NCI-H82 treated with DMSO at 0.1 percent for 48 hours (cell line): ENCODE results near the gene MB.
A peak's percentile ranks its signal among the peaks of the same experiment; 100 is the strongest.

Experiments
- DNase-seq: peaks from one replicate; lab custom pipeline; 2025; ENCODE audit not compliant: unreplicated experiment; lab: John Stamatoyannopoulos, UW

MB gene

GRCh38 chr22:35597692-35598395 is 19.3 kb downstream of the MB start:
- DNase-seq, result no peak

- DNase-seq, result no peak
Observed at GRCh38 chr22:35596821-35597220, 20.3 kb downstream of the MB start.

GRCh38 chr22:35594686-35595085 is 22.4 kb downstream of the MB start:
- no peak for DNase-seq

- DNase-seq, result no peak
Observed at GRCh38 chr22:35593891-35594470, 23.1 kb downstream of the MB start.

GRCh38 chr22:35593071-35593890 is 23.8 kb downstream of the MB start:
- no peak for DNase-seq

GRCh38 chr22:35592418-35592967 is 24.6 kb downstream of the MB start:
- no peak for DNase-seq

GRCh38 chr22:35591714-35592417 is 25.3 kb downstream of the MB start:
- DNase-seq, result no peak

- DNase-seq, result no peak
Observed at GRCh38 chr22:35590634-35591295, 26.4 kb downstream of the MB start.

- no peak for DNase-seq
Observed at GRCh38 chr22:35589756-35590093, 27.4 kb downstream of the MB start.

GRCh38 chr22:35589071-35589755 is 27.9 kb downstream of the MB start:
- DNase-seq, result no peak

GRCh38 chr22:35587896-35588295 is 29.2 kb downstream of the MB start:
- DNase-seq, result no peak

- DNase-seq, result no peak
Observed at GRCh38 chr22:35587447-35587870, 29.7 kb downstream of the MB start.

- DNase-seq, result no peak
Observed at GRCh38 chr22:35586771-35587170, 30.4 kb downstream of the MB start.

- peak; percentile 19 for DNase-seq
Observed at GRCh38 chr22:35582861-35583670, 34.1 kb downstream of the MB start.

- no peak for DNase-seq
Observed at GRCh38 chr22:35582218-35582860, 34.8 kb downstream of the MB start.

GRCh38 chr22:35581023-35581413 is 36.1 kb downstream of the MB start:
- DNase-seq, result no peak

- no peak for DNase-seq
Observed at GRCh38 chr22:35580351-35581022, 36.6 kb downstream of the MB start.

- no peak for DNase-seq
Observed at GRCh38 chr22:35578836-35579575, 38.1 kb downstream of the MB start.
